Amygdala (tissue), 56 donors: ENCODE results near the gene RYR2.
"Not testable (repeated sequence)": the region's sequence is repeated elsewhere in the genome, so short reads cannot be mapped to it uniquely, and the experiment has no call there.

Source experiments
- DNase-seq, 56 donors: peaks; one replicate each; lab custom pipeline; 2025; lab: John Stamatoyannopoulos, UW

The RYR2 gene

GRCh38 chr1:237309595-237310118, 267.7 kb downstream of the RYR2 start:
- no peak for DNase-seq

GRCh38 chr1:237316352-237316751, 274.4 kb downstream of the RYR2 start:
- no peak for DNase-seq

DNA sequence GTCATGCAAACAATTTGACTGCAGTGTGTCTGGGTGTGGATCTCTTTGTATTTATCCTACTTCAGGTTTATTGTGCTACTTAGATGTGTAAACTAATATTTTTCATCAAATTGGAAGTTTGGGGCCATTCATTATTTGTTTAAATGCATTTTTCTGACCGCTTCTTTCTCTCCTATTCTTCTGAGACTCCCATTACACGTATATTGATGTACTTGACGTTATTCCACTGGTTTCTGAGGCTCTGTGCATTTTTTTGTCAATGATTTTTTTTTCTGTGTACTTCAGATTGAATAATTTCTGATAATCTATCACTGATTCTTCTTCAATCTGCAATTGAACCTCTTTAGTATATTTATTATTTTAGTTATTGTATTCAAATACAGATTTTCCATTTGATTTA, 276.8 kb downstream of the RYR2 start:
- no peak for DNase-seq

DNA sequence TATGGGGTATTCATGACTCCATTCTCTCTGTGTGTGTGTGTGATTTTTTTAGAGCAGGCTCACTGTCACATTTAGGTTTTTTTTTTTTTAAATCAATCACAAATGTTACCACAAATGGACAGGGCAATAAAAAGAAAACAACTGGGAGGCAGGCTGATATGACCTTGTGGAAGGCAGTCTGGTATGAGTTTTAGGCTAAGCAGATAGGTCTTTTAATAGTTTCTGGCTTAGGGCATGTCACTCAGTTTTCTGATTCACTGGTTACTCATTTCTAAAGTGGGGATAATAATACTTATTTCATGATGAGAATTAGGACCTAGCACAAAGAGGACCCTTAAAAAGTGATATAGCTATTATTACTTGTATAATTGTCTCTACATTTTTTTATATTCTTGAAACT, 278.9 kb downstream of the RYR2 start:
- no peak for DNase-seq

- DNase-seq: peak in 1 of 56 donors; percentile 5
Observed at GRCh38 chr1:237324226-237324625, 282.2 kb downstream of the RYR2 start.

DNA sequence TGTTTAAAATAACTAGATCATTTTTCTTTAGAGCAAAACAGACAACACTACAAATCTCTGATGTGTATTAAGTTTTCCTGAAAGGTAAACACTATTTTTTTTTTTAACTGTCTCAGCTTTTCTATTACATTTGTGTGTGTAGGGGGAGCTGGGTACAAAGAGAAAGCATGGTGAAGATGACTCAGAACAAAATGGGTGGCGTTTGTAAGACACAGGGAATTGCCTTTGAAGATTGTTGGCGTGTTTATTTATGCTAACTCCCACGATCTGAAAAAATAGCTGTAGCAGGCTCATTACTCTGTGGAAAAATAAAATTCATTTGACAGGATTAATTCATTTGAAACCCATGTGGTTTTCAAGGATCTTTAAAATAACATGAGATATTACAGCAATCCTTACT, 285.1 kb downstream of the RYR2 start:
- DNase-seq: peak in 1 of 56 donors; percentile 2

GRCh38 chr1:237340892-237341291, 298.9 kb downstream of the RYR2 start:
- DNase-seq: no peak

DNA sequence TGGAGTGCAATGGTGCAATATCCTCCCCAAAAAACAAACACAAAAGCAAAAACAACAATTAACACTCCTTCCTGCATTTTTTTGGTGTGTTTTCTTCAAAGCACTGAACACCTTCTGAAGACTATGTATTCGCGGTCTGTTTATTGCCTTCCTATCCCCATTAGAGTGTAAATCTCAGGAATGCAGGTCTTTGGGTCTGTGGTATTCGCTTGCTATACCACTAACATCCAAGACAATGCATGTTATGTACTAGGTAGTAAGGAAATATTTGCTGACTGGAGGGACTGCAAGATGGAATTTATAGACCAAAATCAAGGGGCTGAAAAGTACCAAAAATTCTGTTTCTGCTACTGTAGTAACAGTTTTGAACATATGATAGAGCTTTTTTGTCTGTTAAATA, 299.4 kb downstream of the RYR2 start:
- DNase-seq: no peak

GRCh38 chr1:237342730-237343129, 300.7 kb downstream of the RYR2 start:
- peak in 1 of 56 donors; percentile 3 for DNase-seq

DNA sequence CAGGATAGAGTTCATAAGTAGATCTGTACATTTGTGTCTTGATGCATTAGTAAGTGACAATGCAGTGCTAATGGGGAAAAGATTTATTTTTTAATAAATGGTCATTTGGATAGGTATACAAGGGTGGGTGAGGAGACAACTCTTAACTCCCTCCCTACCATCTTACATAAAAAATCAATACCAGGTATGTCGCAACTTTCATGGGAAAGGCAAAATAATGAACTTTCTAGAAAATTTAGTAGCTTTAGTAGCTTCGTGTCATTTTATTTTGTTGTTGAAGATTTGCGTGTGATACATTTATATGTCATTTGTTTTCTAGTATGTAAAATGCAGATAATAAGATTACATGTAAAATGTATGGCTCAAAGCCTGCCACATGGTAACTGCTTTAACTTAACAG, 310.8 kb downstream of the RYR2 start:
- DNase-seq: no peak

DNA sequence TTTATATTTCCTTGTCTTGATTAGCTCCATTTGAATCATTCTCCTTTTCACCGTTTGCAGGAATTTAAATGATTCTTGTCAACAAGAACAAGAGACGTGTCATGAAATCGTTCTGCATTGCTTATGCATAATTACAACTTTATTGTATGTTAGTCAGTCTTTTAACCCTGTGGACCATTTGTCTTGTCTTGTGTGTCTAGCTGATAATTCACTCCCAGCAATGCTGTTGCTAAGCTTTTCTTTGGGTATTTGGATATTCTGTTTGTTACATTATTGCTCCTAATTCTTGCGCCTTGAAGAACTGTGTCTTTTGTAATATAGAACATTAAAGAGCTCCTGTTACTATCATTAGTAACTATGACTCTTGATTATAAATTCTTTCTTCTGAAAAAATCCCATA, 311.9 kb downstream of the RYR2 start:
- no peak for DNase-seq

DNA sequence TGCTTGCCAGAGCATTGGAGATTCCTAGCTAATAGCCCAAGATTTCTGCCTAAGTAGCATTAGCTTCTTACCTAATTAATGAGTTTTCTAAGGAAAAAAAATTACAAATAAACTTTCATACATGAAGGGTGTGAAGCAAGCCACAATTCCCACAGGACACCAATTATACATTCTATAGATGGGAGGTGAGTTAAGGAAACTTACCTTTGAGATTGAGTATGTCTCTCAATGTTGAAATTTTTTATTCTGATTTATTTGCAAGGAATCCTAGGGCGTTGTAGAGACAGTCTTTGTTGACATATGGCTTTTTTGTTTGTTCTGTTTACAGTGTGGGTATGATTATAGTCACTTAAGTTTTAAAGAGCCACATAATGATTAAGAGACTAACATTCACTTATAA, 313.0 kb downstream of the RYR2 start:
- no peak for DNase-seq

DNA sequence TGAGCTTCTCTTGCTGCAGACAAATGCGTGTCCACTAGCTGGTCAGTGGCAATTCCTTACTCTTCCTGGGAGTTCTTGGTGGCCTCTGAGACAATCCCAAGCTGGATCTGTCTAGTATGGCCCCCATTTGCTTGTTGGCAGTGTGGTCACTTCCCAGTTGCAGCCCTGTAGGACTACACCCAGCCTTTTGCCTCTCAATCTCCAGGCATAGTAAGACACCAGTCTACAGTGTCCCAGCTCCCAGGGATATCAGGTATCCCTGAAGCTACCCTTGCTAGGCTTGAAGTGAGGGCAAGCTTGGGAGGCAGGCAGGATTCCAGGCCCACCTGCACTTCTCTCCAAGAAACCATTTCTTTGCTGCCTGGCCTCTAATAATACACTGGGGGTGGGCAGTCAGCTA, 316.6 kb downstream of the RYR2 start:
- DNase-seq: no peak

DNA sequence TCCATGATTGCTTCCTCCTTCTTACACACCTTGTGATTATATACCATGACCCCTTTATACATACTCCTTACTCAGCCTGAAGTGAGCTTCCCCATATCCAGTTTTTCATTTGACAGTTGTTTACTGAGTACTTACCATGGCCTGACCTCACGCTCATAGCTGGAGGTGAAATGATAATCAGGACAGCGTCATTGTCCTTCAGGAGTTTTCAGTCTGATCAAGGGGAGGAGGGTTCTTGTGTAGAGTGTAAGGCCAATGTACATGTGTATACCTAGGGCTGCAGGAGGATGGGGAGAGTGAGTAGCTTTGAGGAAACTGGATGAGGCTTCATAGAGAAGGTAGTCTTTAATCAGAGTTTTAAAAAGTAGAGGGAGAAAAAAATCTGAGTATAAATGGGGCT, 325.8 kb downstream of the RYR2 start:
- DNase-seq: no peak

- not testable (repeated sequence) for DNase-seq
Observed at GRCh38 chr1:237371477-237371876, 329.5 kb downstream of the RYR2 start.

DNA sequence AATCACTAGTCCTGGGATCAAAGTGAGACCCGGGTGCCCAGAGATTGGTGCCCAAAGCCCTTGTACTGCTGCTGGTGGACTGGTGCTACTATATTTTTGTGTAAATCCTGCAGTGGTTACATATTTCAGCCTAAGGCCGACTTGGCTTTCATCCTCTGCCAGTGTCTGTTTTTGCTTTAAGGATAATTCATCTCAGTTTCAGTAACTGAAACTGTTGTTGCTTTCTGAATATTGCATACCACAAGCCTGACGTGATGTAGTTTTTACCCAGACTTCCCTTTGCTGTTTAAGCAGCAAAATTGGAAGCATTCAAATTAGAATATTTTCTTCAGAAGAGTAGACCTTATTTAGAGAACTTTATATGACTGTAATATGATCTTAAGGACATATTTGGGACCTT, 341.8 kb downstream of the RYR2 start:
- no peak for DNase-seq

- DNase-seq: no peak
Observed at GRCh38 chr1:237384213-237384612, 342.2 kb downstream of the RYR2 start.

DNA sequence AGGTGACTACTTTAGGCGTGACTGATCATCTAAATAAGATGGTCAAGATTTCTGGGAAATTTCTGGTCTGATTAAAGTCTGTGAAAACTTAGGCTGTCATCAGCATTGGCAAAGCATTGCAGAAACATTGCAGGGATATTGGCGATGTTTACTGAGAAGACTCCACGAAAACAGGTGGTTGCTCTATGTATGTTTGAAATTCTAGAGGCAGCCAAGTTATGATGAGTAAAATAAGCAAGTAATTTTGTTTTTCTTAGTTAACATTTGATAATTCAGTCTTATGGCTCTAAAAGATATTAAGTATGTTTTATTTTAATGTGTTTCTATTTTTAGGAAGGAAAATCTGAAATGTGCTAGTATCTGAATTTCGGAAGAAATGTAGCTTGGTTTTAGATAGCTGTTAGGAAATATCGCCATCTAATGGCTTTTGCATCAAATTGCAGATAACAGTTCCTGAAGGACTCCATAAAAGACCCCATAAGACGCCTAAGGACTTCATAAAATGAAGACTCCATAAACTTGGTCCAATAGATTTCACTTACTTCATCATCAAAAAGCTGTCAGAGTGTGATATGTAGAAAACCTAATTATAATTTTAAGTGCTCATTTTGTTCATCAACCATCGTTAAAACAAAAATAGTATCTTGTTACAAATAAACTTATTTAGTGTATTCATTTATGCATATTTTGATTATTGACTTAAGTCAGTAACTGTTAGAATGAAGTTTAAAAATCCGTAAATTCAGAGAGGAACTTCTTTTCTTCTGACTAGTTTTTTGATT, 344.6 kb downstream of the RYR2 start:
- no peak for DNase-seq

DNA sequence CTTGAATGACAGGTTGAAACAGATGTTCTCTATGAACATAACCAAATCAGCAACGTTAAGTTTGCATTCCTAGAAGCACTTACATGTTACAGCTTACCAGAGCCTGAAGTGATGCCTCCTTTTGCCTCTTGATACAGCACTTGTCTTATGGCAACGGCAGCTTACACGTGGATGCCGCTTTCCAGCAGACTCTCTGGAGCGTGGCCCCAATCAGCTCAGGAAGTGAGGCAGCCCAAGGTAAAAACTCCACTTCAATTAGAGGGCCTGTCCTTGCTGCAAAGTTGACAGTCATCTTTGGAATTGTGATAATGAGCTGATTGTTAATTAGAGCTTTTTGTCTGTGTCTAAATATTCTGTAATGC, 345.1 kb downstream of the RYR2 start:
- no peak for DNase-seq

GRCh38 chr1:237390823-237391222, 348.8 kb downstream of the RYR2 start:
- no peak for DNase-seq

- no peak for DNase-seq
Observed at GRCh38 chr1:237393632-237394031, 351.6 kb downstream of the RYR2 start.

GRCh38 chr1:237394281-237394680, 352.3 kb downstream of the RYR2 start:
- peak in 4 of 56 donors; percentile 2 to 22 (median 6) for DNase-seq

DNA sequence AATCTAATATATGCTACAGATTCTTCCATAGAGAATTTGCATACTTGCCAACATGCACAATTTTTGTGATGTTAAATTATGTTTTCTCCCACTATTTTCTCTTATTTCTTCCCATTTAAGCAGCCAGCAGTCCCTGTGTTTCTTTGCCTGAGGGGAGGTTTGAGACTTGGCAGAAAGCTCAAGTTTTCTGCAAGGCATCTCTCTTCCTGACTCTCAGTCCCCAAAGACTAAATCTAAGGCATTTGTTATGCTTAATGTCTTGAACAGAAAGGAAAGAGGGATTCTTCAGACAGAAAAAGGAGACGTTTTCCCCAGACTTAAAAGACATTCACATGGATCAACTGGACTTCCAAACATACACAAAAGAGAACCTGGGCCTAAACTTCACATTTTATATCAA, 354.4 kb downstream of the RYR2 start:
- no peak for DNase-seq
